Measurements from ENCODE around the gene MPZL2.

DNA sequence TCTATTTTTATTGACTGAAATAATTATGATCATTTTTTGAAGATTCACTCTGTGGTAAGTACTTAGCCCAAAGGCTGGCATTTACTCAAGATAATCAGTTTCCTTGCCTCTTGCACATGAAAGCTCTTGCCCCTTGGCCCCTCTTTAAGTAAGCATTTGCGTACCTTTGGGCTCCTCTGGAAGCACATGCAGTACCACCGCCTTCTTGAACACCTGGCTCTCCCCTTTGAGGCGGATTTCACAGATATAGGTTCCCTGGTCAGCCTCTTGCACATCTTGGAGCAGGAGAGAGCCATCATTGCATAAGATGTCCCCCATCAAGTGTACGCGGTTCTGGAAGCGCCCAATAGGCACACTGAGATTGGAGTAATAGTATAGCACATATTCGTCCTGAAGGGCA is 53.8 kb downstream of the MPZL2 start:
- no peak for TF ChIP-seq TAF1 (IDR thresholded peaks at IDR 0.05; ENCODE audit: low read depth)
- TF ChIP-seq EP300 (conservative IDR thresholded peaks at IDR 0.05; ENCODE audit: poor library complexity, severe bottlenecking), result no peak
- TF ChIP-seq, protein P1, sequence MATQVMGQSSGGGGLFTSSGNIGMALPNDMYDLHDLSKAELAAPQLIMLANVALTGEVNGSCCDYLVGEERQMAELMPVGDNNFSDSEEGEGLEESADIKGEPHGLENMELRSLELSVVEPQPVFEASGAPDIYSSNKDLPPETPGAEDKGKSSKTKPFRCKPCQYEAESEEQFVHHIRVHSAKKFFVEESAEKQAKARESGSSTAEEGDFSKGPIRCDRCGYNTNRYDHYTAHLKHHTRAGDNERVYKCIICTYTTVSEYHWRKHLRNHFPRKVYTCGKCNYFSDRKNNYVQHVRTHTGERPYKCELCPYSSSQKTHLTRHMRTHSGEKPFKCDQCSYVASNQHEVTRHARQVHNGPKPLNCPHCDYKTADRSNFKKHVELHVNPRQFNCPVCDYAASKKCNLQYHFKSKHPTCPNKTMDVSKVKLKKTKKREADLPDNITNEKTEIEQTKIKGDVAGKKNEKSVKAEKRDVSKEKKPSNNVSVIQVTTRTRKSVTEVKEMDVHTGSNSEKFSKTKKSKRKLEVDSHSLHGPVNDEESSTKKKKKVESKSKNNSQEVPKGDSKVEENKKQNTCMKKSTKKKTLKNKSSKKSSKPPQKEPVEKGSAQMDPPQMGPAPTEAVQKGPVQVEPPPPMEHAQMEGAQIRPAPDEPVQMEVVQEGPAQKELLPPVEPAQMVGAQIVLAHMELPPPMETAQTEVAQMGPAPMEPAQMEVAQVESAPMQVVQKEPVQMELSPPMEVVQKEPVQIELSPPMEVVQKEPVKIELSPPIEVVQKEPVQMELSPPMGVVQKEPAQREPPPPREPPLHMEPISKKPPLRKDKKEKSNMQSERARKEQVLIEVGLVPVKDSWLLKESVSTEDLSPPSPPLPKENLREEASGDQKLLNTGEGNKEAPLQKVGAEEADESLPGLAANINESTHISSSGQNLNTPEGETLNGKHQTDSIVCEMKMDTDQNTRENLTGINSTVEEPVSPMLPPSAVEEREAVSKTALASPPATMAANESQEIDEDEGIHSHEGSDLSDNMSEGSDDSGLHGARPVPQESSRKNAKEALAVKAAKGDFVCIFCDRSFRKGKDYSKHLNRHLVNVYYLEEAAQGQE (IDR thresholded peaks at IDR 0.05; ENCODE audit: borderline replicate concordance), result no peak
